H1 (cell line): ENCODE results near the gene ELL. TPM values are rescaled to one million over a fixed set of nuclear protein-coding genes. Genes with fewer than 3 reads are reported as not detected.

ENCODE experiments used
- CTBP2 ChIP-seq: IDR thresholded peaks from 2 replicates; pipeline ENCODE4 v1.7.0; 2011; ENCODE audit warnings: borderline replicate concordance, mild to moderate bottlenecking, moderate library complexity, mixed read lengths, low read length; ENCODE audit not compliant: insufficient read depth, insufficient read length
- polyA plus RNA-seq, 7 experiments: library from polyadenylated mRNA; depleted of rRNA in 3 of 7; stranded (reverse) in 5 of 7; unstranded in 2 of 7; fragments of >200 nt in 5 of 7; fragments of 200-250 nt in 2 of 7; gene quantifications; 1 replicate in 5 of 7; 2 replicates in 1 of 7; 4 replicates in 1 of 7; pipeline versions ENCODE4 v1.2.1 to v1.2.3, GENCODE V29; 2011 to 2013; ENCODE audit warnings: missing spikeins in 2 of 7, mixed read lengths in 2 of 7
- total RNA-seq: library from RNA; stranded (reverse); fragmentation: NEBNext Ultra II Directional; extraction: Animal tissue kit (Norgen Biotek cat#: 25700); gene quantifications from 2 replicates; pipeline ENCODE4 v1.2.1, GENCODE V29; 2021
- TF ChIP-seq, protein P1 (sequence below): IDR thresholded peaks from 2 replicates; pipeline ENCODE4 v1.6.1; 2012; ENCODE audit warnings: inconsistent platforms

Gene ELL
- total and polyA plus RNA-seq, 2 of the 8 experiments (the other 6 are each of a cell fraction or from before 2014, with no cell fraction given) = 5.2 to 10.5 TPM

DNA sequence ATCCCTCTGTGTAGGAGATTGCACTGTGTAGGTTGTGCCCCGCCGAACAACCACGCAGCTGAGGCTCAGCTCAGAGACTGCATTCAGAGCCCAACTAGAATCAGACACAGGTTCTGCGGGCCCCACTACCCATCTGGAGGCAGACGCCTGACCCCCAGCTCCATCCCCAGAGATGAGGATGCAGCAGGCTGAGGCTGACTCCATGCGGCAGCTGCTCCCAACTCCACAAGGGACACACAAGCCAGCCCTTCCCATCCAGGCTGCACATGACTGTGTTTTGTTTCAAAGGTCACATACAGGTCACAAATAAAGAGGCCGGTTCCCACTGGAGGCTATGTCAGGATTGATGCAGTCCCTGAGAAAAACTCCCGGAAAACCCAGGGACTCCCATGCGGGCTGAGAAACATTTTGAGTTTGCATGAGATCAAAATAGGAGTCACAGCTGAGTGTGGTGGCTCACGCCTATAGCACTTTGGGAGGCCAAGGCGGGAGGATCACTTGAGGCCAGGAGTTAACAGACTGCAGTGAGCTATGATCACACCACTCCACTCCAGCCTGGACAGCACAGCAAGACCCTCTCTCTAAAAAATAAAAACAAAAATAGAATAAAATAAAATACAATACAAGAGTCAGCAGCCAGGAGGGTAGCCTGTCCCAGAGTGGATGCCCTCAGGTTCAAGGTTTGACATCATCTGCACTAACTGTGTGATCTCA is 14.0 kb downstream of the ELL start (continued):
- TF ChIP-seq CTBP2 = no peak
- TF ChIP-seq, protein P1, sequence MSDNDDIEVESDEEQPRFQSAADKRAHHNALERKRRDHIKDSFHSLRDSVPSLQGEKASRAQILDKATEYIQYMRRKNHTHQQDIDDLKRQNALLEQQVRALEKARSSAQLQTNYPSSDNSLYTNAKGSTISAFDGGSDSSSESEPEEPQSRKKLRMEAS = no peak
